ENCODE data around the gene CRACR2A.

DNA sequence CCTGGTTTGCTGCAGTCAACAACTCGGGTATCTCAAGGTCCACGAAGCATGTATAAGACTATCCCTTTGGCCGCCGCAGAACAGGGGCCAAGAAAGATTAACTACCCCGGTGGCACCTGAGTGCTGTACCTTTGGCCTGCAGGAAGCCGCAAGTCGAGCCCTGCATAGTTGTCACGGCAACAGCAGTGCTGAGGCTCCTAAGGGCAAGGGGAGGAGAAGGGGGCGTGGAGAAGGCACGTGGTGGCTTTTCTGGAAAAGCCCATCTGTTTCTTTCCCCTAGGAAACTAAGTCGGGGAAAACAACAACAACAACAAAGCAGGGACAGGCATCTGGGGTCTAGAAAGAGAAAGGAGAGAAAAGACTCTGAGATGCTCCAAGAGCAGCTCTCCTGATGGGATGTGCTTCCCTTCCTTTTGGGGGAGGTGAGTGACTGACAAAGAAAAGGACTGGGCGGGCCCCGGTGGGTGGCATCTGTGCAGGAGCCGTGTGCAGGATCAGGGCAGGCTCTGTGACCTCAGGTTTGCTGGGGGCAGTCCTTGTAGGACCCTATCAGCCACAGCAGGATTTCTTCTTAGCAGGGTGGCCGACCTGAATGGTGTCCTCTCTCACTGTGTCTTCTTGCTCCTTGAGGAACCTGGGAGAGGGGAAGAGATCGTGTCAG lies 138.0 kb downstream of the CRACR2A start:
- TF ChIP-seq, protein P1, sequence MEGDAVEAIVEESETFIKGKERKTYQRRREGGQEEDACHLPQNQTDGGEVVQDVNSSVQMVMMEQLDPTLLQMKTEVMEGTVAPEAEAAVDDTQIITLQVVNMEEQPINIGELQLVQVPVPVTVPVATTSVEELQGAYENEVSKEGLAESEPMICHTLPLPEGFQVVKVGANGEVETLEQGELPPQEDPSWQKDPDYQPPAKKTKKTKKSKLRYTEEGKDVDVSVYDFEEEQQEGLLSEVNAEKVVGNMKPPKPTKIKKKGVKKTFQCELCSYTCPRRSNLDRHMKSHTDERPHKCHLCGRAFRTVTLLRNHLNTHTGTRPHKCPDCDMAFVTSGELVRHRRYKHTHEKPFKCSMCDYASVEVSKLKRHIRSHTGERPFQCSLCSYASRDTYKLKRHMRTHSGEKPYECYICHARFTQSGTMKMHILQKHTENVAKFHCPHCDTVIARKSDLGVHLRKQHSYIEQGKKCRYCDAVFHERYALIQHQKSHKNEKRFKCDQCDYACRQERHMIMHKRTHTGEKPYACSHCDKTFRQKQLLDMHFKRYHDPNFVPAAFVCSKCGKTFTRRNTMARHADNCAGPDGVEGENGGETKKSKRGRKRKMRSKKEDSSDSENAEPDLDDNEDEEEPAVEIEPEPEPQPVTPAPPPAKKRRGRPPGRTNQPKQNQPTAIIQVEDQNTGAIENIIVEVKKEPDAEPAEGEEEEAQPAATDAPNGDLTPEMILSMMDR (IDR thresholded peaks at IDR 0.05; ENCODE audit: low read length): no peak
- no peak for TF ChIP-seq EZH2 (IDR thresholded peaks at IDR 0.05; ENCODE audit: borderline replicate concordance, low read length)

All from OCI-LY1 (cell line).